ENCODE measurements around the gene PAX5. TPM values are rescaled to one million over a fixed set of nuclear protein-coding genes. Genes with fewer than 3 reads are reported as not detected.

PAX5 gene
- polyA plus RNA-seq, 1 of the 3 experiments (the other 2 are of a cell fraction): 0.05 TPM

DNA sequence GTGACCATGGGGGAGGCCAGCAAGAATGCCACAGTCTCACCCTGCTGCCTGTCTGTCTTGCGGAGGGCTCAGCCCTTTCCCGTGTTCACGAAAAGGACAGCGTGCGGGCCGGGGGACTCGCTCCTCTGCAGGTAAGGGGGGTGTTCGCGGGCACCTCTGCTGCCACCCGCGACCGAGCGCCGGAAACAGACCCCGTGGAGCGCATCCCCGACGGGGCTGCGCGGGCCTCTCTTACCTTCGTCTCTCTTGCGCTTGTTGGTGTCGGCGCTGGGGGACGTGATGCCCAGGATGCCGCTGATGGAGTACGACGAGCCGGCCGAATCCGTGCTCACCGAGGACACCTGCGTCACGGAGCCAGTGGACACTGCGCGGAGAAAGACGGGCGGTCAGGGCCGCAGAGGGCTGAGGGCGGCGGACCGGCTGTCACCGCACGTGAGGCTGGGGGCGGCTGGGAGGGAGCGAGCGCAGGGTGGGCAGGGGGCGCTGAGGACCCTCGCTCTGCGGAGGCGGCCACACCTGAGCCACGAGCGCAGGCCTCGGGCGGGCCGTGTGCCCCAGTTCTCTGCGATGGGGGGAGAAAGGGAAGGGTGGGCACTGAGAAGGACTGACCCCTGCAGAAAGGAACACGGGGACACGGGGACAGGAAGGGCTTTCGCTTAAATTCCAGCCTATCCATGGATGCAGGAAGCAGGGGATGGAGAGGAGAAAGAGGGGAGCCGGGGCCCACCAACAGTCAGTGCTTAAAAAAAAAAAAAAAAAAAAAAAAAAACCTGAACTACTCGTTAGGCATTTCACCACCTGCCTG, 31.5 kb downstream of the PAX5 start:
- ChIA-PET POLR2A (no interaction called here), CTCF (no interaction called here)
- TF ChIP-seq, protein P1, sequence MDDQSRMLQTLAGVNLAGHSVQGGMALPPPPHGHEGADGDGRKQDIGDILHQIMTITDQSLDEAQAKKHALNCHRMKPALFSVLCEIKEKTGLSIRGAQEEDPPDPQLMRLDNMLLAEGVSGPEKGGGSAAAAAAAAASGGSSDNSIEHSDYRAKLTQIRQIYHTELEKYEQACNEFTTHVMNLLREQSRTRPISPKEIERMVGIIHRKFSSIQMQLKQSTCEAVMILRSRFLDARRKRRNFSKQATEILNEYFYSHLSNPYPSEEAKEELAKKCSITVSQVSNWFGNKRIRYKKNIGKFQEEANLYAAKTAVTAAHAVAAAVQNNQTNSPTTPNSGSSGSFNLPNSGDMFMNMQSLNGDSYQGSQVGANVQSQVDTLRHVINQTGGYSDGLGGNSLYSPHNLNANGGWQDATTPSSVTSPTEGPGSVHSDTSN (IDR thresholded peaks at IDR 0.05): no peak
- TF ChIP-seq NFIC (IDR thresholded peaks at IDR 0.05; ENCODE audit: borderline replicate concordance) (no peak), RXRA (IDR thresholded peaks at IDR 0.05; ENCODE audit: borderline replicate concordance, low read depth) (no peak), RFX5 (IDR thresholded peaks at IDR 0.05; ENCODE audit: low read length) (no peak), RCOR1 (IDR thresholded peaks at IDR 0.05; ENCODE audit: low read length) (no peak), CHD2 (IDR thresholded peaks at IDR 0.05; ENCODE audit: low read length, partially characterized antibody) (no peak), EP300 (IDR thresholded peaks at IDR 0.05; ENCODE audit: borderline replicate concordance in 1 of 2, low read depth in 1 of 2, low read length in 1 of 2) (no peak), ELF1 (IDR thresholded peaks at IDR 0.05) (no peak), SMC3 (IDR thresholded peaks at IDR 0.05; ENCODE audit: low read depth, low read length) (no peak), TEAD4 (IDR thresholded peaks at IDR 0.05; ENCODE audit: borderline replicate concordance, insufficient read depth) (no peak), TAF1 (IDR thresholded peaks at IDR 0.05; ENCODE audit: borderline replicate concordance, low read depth, low read length) (no peak), NRF1 (IDR thresholded peaks at IDR 0.05; ENCODE audit: low read depth, low read length) (no peak), MXI1 (IDR thresholded peaks at IDR 0.05; ENCODE audit: low read depth, low read length) (no peak)
- TF ChIP-seq, protein P2, sequence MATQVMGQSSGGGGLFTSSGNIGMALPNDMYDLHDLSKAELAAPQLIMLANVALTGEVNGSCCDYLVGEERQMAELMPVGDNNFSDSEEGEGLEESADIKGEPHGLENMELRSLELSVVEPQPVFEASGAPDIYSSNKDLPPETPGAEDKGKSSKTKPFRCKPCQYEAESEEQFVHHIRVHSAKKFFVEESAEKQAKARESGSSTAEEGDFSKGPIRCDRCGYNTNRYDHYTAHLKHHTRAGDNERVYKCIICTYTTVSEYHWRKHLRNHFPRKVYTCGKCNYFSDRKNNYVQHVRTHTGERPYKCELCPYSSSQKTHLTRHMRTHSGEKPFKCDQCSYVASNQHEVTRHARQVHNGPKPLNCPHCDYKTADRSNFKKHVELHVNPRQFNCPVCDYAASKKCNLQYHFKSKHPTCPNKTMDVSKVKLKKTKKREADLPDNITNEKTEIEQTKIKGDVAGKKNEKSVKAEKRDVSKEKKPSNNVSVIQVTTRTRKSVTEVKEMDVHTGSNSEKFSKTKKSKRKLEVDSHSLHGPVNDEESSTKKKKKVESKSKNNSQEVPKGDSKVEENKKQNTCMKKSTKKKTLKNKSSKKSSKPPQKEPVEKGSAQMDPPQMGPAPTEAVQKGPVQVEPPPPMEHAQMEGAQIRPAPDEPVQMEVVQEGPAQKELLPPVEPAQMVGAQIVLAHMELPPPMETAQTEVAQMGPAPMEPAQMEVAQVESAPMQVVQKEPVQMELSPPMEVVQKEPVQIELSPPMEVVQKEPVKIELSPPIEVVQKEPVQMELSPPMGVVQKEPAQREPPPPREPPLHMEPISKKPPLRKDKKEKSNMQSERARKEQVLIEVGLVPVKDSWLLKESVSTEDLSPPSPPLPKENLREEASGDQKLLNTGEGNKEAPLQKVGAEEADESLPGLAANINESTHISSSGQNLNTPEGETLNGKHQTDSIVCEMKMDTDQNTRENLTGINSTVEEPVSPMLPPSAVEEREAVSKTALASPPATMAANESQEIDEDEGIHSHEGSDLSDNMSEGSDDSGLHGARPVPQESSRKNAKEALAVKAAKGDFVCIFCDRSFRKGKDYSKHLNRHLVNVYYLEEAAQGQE (IDR thresholded peaks at IDR 0.05; ENCODE audit: low read depth, low read length): no peak
- TF ChIP-seq, protein P3, sequence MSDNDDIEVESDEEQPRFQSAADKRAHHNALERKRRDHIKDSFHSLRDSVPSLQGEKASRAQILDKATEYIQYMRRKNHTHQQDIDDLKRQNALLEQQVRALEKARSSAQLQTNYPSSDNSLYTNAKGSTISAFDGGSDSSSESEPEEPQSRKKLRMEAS (IDR thresholded peaks at IDR 0.05; ENCODE audit: low read depth): no peak
- TF ChIP-seq, protein P4, sequence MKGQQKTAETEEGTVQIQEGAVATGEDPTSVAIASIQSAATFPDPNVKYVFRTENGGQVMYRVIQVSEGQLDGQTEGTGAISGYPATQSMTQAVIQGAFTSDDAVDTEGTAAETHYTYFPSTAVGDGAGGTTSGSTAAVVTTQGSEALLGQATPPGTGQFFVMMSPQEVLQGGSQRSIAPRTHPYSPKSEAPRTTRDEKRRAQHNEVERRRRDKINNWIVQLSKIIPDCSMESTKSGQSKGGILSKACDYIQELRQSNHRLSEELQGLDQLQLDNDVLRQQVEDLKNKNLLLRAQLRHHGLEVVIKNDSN (IDR thresholded peaks at IDR 0.05; ENCODE audit: borderline replicate concordance, low read depth): no peak
- TF ChIP-seq, protein P5, sequence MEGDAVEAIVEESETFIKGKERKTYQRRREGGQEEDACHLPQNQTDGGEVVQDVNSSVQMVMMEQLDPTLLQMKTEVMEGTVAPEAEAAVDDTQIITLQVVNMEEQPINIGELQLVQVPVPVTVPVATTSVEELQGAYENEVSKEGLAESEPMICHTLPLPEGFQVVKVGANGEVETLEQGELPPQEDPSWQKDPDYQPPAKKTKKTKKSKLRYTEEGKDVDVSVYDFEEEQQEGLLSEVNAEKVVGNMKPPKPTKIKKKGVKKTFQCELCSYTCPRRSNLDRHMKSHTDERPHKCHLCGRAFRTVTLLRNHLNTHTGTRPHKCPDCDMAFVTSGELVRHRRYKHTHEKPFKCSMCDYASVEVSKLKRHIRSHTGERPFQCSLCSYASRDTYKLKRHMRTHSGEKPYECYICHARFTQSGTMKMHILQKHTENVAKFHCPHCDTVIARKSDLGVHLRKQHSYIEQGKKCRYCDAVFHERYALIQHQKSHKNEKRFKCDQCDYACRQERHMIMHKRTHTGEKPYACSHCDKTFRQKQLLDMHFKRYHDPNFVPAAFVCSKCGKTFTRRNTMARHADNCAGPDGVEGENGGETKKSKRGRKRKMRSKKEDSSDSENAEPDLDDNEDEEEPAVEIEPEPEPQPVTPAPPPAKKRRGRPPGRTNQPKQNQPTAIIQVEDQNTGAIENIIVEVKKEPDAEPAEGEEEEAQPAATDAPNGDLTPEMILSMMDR (IDR thresholded peaks at IDR 0.05): no peak
- no peaks in the 10 kb centered on the region for H3K36me3 ChIP-seq (replicated peaks in 1 of 2; ENCODE audit: control insufficient read depth in 1 of 2, insufficient read depth in 2 of 2, low read length in 1 of 2)
- H3K27me3 ChIP-seq (ENCODE audit: insufficient read depth): peaks cover 15% of the 10 kb centered on the region; the same call in 1 of the 2 replicates
- no peaks in the 10 kb centered on the region for H3F3A ChIP-seq (replicated peaks; ENCODE audit: insufficient read depth)
- H4K20me1 ChIP-seq (ENCODE audit: insufficient read depth): no peaks in the 10 kb centered on the region
- no peak overlapping the region for H3K9ac ChIP-seq
- DNase-seq: no peak
- no peaks in the 10 kb centered on the region for H3K79me2 ChIP-seq (ENCODE audit: insufficient read depth)
- H3K4me3 ChIP-seq (ENCODE audit: low read depth in 2 of 2, low read length in 1 of 2): no peak overlapping the region
- H3K4me1 ChIP-seq (ENCODE audit: control insufficient read depth in 1 of 2, insufficient read depth in 2 of 2, low read depth in 1 of 2, low read length in 1 of 2): peaks cover 0 to 2% of the 10 kb centered on the region in 2 experiments; a peak in 1 of 4 replicates
- no peaks in the 10 kb centered on the region for H3K9me3 ChIP-seq
- no peaks in the 10 kb centered on the region for H3K9me2 ChIP-seq
- no peak overlapping the region for H3K4me2 ChIP-seq
- no peak overlapping the region for H3K27ac ChIP-seq (ENCODE audit: low read depth in 2 of 2, low read length in 1 of 2)
- no peak overlapping the region for H2AFZ ChIP-seq (ENCODE audit: low read depth)
- WGBS (ENCODE audit: low lambda C conversion rate): 82% methylated on average over 52 of the region's 62 CpGs
